Kidney capillary endothelial cell (primary cell): ENCODE data around the gene GOLGA8S.
A peak's percentile ranks its signal among the peaks of the same experiment; 100 is the strongest.
"Not testable (repeated sequence)": the region's sequence is repeated elsewhere in the genome, so short reads cannot be mapped to it uniquely, and the experiment has no call there.

Source experiments
- DNase-seq: peaks from one replicate; pipeline ENCODE4 v3.0.0-alpha.2; 2018; ENCODE audit warnings: low spot score

Gene GOLGA8S

GRCh38 chr15:23354448-23354847, at the start of gene GOLGA8S:
TSS of gene GOLGA8S (plus strand) at chr15:23354748. CDS start at chr15:23354810, 62 bp downstream.
- not testable (repeated sequence) for DNase-seq

- DNase-seq = not testable (repeated sequence)
Measured at GRCh38 chr15:23304805-23305204, 49.7 kb upstream of the GOLGA8S start.

DNA sequence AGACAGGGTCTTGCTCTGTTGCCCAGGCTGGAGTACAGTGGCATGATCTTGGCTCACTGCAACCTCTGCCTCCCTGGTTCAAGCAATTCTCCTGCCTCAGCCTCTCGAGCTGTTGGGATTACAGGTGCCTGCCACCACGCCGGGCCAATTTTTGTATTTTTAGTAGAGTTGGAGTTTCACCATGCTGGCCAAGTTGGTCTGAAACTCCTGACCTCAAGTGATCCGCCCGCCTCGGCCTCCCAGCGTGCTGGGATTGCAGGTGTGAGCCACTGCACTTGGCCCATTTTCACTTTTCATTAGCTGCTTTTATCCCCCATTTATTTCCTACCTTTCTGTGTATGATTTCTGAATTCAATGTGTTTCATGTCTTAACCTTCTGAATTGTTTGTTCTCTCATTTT, 48.6 kb upstream of the GOLGA8S start:
- not testable (repeated sequence) for DNase-seq

GRCh38 chr15:23311233-23311632, 43.3 kb upstream of the GOLGA8S start:
- DNase-seq = not testable (repeated sequence)

GRCh38 chr15:23334096-23334495, 20.5 kb upstream of the GOLGA8S start, which contains the start of gene GOLGA6L26:
TSS of gene GOLGA6L26 (minus strand) at chr15:23334196. CDS start at chr15:23334135, 61 bp downstream.
- DNase-seq = not testable (repeated sequence)

GRCh38 chr15:23362622-23363021, 8.1 kb downstream of the GOLGA8S start:
- not testable (repeated sequence) for DNase-seq

- not testable (repeated sequence) for DNase-seq
Measured at GRCh38 chr15:23364261-23364660, 9.7 kb downstream of the GOLGA8S start.

- no peak for DNase-seq
Measured at GRCh38 chr15:23370578-23370977, 16.0 kb downstream of the GOLGA8S start.

DNA sequence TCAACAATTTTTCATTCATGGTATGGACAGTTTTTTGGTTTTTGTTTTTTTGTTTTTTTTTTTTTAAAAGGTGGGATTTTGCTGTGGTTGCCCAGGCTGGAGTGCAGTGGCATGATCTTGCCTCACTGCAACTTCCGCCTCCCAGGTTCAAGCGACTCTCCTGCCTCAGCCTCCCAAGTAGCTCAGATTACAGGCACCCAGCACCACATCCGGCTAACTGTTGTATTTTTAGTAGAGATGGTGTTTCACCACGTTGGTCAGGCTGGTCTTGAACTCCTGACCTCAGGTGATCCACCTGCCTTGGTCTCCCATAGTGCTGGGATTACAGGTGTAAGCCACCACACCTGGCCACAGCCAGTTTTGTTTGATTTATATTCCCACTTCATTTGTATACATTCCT, 16.6 kb downstream of the GOLGA8S start:
- DNase-seq = not testable (repeated sequence)

DNA sequence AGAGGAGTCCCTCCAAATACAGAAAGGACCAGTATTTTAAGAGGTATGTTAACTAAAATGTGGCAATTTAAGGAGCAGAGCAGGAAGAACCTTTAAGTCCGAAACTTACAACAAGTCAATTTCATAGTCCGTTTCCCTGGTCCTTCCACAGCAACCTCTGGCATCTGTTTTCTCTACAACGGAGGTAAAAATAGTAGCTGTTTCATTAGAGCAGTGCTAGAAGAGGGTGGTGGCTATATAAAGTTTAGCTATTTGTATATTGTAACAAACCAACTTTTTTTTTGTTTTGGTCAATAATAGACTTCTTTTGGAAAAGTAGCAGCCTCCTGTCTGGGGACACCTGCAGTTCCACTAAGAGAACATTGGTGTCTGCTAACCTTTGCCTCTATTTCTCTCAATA, 17.3 kb downstream of the GOLGA8S start:
- not testable (repeated sequence) for DNase-seq

DNA sequence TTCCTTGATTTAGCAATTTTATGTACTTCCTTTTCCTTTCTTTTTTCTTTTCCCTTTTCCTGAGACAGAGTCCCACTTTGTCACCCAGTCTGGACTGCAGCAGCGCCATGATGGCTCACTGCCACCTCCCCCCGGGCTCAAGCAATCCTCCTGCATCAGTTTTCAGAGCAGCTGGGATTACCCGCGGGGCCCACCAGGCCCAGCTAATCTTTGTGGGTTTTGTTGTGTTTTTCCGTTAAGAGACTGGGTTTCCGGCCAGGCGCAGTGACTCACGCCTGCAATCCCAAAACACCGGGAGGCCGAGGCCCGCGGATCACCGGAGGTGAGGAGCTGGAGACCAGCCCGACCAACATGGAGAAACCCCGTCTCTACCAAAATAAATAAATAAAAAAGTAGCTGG, 17.7 kb downstream of the GOLGA8S start:
- peak; percentile 2 for DNase-seq

DNA sequence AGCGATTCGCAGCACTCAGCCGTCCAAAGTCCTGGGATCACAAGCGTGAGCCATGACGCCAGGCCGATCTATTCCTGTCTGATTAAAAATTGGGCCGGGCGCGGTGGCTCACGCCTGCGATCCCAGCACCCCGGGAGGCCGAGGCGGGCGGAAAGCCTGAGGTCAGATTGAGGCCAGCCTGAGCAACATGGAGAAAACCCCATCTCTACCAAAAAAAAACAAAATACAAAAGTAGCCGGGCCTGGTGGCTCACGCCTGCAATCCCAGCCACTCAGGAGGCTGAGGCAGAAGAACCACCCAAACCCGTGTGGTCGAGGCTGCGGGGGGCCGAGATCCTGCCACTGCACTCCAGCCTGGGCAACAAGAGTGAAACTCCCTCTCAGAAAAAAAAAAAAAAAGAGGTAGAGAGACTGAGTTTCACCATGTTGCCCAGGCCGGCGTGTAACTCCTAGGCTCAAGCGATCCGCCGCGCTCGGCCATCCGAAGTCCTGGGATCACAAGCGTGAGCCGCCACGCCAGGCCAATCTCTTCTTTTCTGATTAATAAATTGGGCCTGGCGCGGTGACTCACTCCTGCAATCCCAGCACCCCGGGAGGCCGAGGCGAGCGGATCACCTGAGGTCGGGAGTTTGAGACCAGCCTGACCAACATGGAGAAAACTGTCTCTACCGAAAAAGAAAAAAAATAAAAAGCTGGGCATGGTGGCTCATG, 18.5 kb downstream of the GOLGA8S start:
- DNase-seq = not testable (repeated sequence)

DNA sequence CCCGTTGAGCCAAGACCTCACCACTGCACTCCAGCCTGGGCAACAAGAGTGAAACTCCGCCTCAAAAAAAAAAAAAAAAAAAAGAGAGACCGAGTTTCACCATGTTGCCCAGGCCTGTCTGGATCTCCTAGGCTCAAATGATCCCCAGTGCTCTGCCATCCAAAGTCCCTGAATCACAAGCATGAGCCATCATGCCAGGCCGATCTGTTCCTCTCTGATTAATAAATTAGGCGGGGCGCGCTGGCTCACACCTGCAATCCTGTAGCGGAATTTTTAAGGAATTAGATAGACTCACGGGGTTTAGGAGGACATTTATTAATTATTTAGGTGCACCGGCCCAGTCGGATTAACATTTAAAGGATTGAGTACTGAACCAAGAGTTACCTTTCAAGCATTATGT, 19.7 kb downstream of the GOLGA8S start:
- DNase-seq = not testable (repeated sequence)

- not testable (repeated sequence) for DNase-seq
Measured at GRCh38 chr15:23378946-23379345, 24.4 kb downstream of the GOLGA8S start.

DNA sequence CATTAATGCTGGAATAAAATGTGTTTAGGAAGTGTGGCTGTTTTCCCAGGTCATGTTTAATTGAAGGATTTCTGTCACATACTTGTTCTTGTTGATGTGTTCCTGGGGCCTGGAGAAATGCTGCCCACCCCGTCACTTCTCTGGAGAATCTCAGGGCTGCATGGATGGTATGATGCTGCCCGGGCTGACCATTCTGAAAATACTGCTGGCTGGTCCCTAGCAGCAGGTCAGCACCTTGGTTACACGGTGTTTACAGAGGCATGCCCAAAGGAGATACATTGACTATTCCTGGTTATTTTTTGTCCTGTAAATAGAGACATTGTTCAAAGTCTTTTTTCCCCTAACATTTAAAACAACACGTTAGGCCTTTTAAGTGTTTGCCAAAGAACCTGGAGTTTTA, 26.2 kb downstream of the GOLGA8S start:
- DNase-seq = not testable (repeated sequence)

DNA sequence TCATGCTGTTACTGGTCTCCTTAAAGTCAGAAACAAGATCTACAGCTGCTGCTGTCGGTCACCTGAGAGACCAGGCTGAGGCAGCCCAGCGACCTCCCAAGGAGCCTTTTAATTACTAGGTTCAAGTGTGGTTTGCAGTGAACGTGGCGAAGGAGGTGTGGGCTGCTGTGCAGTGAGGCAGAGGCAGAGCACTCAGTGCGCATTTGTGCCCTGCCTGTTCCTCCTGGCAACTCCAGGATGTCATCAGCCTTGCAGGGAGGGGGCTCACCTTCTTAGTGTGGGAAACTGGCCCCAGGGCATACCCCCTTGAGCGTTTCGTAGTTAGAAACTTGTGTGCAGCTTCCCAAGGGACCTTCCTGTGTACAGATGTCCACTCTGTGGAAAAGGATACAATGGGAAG, 26.6 kb downstream of the GOLGA8S start:
- not testable (repeated sequence) for DNase-seq

GRCh38 chr15:23384371-23384770, 29.8 kb downstream of the GOLGA8S start:
- DNase-seq = no peak

GRCh38 chr15:23385886-23386430, 31.4 kb downstream of the GOLGA8S start:
- DNase-seq = no peak

GRCh38 chr15:23387621-23388190, 33.2 kb downstream of the GOLGA8S start:
- DNase-seq = no peak

DNA sequence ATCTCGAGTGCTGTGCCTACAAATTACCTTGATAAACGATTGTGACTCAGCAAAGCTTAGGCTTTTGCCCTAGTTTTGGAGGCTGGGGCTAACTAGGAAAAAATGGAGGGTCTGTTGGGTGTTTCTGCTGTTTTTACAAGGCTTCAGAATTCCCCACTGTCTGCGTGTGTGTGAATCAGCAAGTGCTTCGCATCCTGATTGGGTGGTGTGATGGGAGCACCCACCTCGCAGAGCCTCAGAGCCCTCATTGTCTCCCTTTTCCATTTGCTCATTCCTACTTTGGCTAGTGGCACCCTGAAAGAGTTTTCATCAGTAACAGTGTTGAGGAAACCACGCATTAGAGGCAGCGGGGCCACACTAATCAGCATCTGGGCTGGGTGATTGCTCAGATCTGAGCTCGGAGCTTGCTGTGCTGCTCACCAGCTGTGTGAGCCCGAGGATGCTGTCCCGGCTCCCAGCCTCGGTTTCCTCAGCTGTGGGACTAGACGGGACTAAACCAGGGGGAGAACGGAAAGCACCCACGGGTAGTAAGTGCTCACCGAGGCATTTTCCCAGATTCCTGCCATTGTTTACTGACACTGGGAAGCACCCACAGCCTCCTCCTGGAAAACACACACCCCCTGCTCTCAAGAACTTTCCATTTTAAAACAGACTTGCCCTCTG, 40.6 kb downstream of the GOLGA8S start:
- no peak for DNase-seq

DNA sequence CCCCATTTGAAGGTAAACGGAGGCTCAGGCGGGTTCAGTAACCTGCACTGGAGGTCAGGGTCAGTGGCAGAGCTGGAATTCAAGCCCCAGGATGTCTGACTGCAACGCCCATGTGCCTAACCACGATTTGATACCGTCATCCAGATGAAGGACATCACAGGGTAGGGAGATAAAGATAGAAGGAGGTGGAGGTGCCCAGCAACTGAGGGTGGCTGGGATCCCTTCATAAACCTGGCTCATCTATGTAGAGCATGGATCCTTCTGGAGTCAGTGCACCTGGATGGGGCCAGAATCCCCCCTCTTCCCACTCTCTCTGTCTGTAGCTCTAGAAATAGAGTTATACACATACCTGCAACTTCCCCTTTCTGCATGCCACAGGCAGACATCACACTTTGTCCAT, 41.3 kb downstream of the GOLGA8S start:
- DNase-seq = no peak

DNA sequence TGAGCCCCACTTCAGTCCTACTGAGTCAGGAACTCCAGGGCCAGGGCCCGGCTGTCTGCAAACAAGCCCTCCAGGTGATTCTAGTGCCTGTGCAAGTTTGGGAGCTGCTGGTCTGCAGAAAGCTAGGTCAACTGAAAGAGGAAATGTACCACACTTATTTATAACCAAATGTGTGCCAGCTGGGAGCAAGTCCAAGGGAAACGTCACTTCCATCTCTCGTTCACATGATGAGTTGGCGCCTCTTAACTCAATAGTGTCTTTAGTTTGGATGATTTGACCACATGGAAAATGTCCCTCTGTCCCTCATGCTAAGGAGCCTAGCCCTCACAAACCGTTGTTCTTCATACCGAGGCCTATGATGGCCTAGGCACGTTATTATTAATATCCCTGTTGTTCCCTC, 43.2 kb downstream of the GOLGA8S start:
- no peak for DNase-seq

GRCh38 chr15:23398357-23398756, 43.8 kb downstream of the GOLGA8S start:
- not testable (repeated sequence) for DNase-seq
